H1 (cell line): ENCODE data around the gene MTM1. TPM values are rescaled to one million over a fixed set of nuclear protein-coding genes. Genes with fewer than 3 reads are reported as not detected.

ENCODE experiments used
- ASH2L ChIP-seq: fragments of 200-600, 300-600 bp; sonication (generic); IDR thresholded peaks from one replicate; pipeline ENCODE4 v1.7.1; 2017; ENCODE audit warnings: low read length
- CEBPB ChIP-seq: IDR thresholded peaks from 2 replicates; pipeline ENCODE4 v1.6.1; 2012; ENCODE audit warnings: low read depth, low read length
- JUN ChIP-seq: IDR thresholded peaks from 2 replicates; pipeline ENCODE4 v1.6.1; 2011; ENCODE audit warnings: low read depth, mild to moderate bottlenecking, improper control_type of control experiment, low read length
- MAFK ChIP-seq: IDR thresholded peaks from 2 replicates; pipeline ENCODE4 v1.6.1; 2012; ENCODE audit warnings: low read depth, mild to moderate bottlenecking, improper control_type of control experiment, low read length
- SP2 ChIP-seq: IDR thresholded peaks from 2 replicates; pipeline ENCODE4 v1.6.1; 2012; ENCODE audit warnings: mild to moderate bottlenecking, low read length, inconsistent platforms
- polyA plus RNA-seq, 7 experiments: library from polyadenylated mRNA; depleted of rRNA in 3 of 7; stranded (reverse) in 5 of 7; unstranded in 2 of 7; fragments of >200 nt in 5 of 7; fragments of 200-250 nt in 2 of 7; gene quantifications; 1 replicate in 5 of 7; 2 replicates in 1 of 7; 4 replicates in 1 of 7; pipeline versions ENCODE4 v1.2.1 to v1.2.3, GENCODE V29; 2011 to 2013; ENCODE audit warnings: missing spikeins in 2 of 7, mixed read lengths in 2 of 7
- total RNA-seq: library from RNA; stranded (reverse); fragmentation: NEBNext Ultra II Directional; extraction: Animal tissue kit (Norgen Biotek cat#: 25700); gene quantifications from 2 replicates; pipeline ENCODE4 v1.2.1, GENCODE V29; 2021
- TF ChIP-seq, protein P1 (sequence below): IDR thresholded peaks from 2 replicates; pipeline ENCODE4 v1.6.1; 2011; ENCODE audit warnings: low read depth, mild to moderate bottlenecking, low read length; ENCODE audit not compliant: insufficient read depth

MTM1 gene
- total and polyA plus RNA-seq, 2 of the 8 experiments (the other 6 are each of a cell fraction or from before 2014, with no cell fraction given): 2.3 to 8.4 TPM

DNA sequence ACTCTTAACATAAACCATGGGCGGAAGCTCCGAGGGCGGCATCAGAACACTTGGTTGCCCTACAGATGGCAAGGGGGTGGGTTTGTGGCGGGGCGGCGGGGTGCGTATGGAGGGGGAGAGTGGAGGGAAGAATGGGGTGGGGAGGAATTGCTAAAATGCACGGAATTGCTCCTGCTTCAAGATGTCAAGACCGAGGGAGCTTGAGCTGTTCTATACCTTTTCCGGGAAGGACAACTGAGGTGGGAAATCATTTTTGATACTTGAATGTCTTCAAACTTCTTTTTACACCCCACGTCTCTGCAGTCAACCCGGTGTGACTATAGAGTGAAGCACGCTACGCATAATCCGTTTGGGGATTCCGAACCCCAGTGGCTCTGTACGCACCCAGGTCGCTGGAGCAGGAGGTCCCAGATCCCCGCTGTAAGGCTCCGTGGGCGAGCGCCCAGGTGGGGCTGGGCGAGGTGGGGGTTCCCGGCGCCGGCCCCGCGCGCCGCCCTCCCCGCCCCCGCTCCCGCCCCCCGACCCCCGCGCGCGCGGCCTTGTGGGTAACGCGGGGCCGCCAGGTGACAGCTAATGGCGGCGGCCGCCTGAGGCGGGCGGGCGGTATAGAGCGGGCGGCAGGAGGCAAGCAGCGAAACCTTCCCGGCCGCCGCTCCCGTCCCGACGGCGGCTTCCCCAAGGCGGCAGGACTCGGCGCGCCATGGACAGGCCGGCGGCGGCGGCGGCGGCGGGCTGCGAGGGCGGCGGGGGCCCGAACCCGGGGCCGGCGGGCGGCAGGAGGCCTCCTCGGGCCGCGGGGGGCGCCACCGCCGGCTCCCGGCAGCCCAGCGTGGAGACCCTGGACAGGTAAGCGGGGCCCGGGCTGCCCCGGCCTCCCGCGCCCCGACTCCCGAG is 124.7 kb downstream of the MTM1 start, which contains the start of gene MTMR1 (continued):
- TF ChIP-seq, protein P1, sequence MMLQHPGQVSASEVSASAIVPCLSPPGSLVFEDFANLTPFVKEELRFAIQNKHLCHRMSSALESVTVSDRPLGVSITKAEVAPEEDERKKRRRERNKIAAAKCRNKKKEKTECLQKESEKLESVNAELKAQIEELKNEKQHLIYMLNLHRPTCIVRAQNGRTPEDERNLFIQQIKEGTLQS: no peak
- no peak for TF ChIP-seq SP2
- no peak for TF ChIP-seq MAFK
- no peak for TF ChIP-seq JUN
- TF ChIP-seq CEBPB: no peak
- no peak for TF ChIP-seq ASH2L
- TF ChIP-seq, all 59 proteins: peak for 3
